OCI-LY3 (cell line): ENCODE data around the gene SMCHD1.
A peak's percentile ranks its signal among the peaks of the same experiment; 100 is the strongest.

ENCODE experiments used
- EZH2phosphoT487 ChIP-seq: fragments of 200-600 bp; shearing (Covaris generic); IDR thresholded peaks from 2 replicates; pipeline ENCODE4 v1.6.1; 2018; ENCODE audit warnings: antibody characterized with exemption, mixed run types, low read depth
- TF ChIP-seq, protein P1 (sequence below): fragments of 200-600, 300-600 bp; sonication (generic); IDR thresholded peaks from 2 replicates; pipeline ENCODE4 v1.5.1; 2014; ENCODE audit warnings: antibody characterized with exemption, low read length, low read depth

DNA sequence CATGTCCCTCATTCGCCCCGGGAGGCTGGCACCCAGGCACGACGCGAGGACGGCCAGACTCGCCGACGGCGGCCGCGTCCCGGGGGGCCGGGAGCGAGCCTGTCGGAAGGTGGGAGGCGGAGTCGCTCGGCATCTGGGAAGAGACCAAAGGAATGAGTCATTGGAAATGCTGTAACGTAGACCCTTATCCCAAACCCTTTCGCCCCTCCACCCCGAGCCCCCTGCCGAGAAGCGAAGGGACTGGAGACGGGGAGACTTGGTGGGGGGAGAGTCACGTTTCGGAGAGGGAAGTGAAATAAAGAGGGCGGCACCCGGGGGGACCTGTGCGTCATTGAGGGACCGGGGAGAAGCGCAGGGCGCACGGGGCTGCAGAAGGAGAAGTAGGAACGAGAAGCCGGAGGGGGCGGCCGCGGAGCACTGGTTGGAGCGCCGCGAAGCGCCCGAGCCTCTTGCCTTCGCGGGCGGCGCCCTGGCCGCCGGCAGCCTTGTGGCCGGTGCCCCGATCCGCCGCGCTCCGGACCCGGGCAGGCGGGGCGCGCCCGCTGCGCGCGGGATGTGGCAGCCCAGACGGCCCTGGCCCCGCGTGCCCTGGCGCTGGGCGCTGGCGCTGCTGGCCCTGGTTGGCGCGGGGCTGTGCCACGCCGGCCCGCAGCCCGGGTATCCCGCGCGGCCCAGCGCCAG lies 191.2 kb downstream of the SMCHD1 start, which contains the start of gene EMILIN2:
- no peak for TF ChIP-seq EZH2phosphoT487
- TF ChIP-seq, protein P1, sequence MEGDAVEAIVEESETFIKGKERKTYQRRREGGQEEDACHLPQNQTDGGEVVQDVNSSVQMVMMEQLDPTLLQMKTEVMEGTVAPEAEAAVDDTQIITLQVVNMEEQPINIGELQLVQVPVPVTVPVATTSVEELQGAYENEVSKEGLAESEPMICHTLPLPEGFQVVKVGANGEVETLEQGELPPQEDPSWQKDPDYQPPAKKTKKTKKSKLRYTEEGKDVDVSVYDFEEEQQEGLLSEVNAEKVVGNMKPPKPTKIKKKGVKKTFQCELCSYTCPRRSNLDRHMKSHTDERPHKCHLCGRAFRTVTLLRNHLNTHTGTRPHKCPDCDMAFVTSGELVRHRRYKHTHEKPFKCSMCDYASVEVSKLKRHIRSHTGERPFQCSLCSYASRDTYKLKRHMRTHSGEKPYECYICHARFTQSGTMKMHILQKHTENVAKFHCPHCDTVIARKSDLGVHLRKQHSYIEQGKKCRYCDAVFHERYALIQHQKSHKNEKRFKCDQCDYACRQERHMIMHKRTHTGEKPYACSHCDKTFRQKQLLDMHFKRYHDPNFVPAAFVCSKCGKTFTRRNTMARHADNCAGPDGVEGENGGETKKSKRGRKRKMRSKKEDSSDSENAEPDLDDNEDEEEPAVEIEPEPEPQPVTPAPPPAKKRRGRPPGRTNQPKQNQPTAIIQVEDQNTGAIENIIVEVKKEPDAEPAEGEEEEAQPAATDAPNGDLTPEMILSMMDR = 0 out of 2 replicates have a peak, but pooled peaks have one; percentile 3
